Activated CD8-positive, alpha-beta T cell treated with anti-CD3 and anti-CD28 coated beads for 36 hours (primary cell): ENCODE data around the gene NEK5. TPM values are rescaled to one million over a fixed set of nuclear protein-coding genes. Genes with fewer than 3 reads are reported as not detected.
"Not testable (repeated sequence)": the region's sequence is repeated elsewhere in the genome, so short reads cannot be mapped to it uniquely, and the experiment has no call there.

Experiments used
- ATAC-seq: fragments of 200-7000 bp; cut with Tn5 transposase; one replicate; pipeline ENCODE4 v1.10.0; 2021; ENCODE audit warnings: mild to moderate bottlenecking, moderate library complexity
- CTCF ChIA-PET: fragments of 350-600 bp; sonication (Branson Sonifier 250); formaldehyde crosslinking; loops from one replicate; lab custom pipeline; 2021; ENCODE audit warnings: antibody characterized with exemption; lab: Charles Lee
- POLR2A ChIA-PET: fragments of 350-600 bp; sonication (Branson Sonifier 250); formaldehyde crosslinking; loops from one replicate; lab custom pipeline; 2021; ENCODE audit warnings: antibody characterized with exemption; lab: Charles Lee
- DNase-seq: peaks from one replicate; pipeline ENCODE4 v3.0.0-alpha.2; 2020
- H3K27ac Mint-ChIP-seq: one replicate; pipeline ENCODE4 v1.8.0; 2021; ENCODE audit warnings: mild to moderate bottlenecking, mixed read lengths
- H3K27me3 Mint-ChIP-seq: one replicate; pipeline ENCODE4 v1.8.0; 2021; ENCODE audit warnings: mixed read lengths
- H3K36me3 Mint-ChIP-seq: one replicate; pipeline ENCODE4 v1.8.0; 2021; ENCODE audit warnings: low read depth, mixed read lengths
- H3K4me1 Mint-ChIP-seq: one replicate; pipeline ENCODE4 v1.8.0; 2021; ENCODE audit warnings: low read depth, mixed read lengths
- H3K4me3 Mint-ChIP-seq: one replicate; pipeline ENCODE4 v1.8.0; 2021; ENCODE audit warnings: mild to moderate bottlenecking, moderate library complexity, mixed read lengths
- H3K9me3 Mint-ChIP-seq: one replicate; pipeline ENCODE4 v1.8.0; 2021; ENCODE audit warnings: mixed read lengths
- intact Hi-C: fragments of 100-400 bp; cut with micrococcal nuclease; formaldehyde crosslinking; loops from one replicate; pipeline ENCODE4 v1.10.0; 2022
- total RNA-seq, 2 experiments: library from RNA; stranded (reverse); gene quantifications; one replicate each; pipeline ENCODE4 v1.2.3, GENCODE V29; 2021
- TF ChIP-seq, protein P1 (sequence below): fragments of 200-600 bp; IDR thresholded peaks from one replicate; pipeline ENCODE4 v1.8.0; 2022; ENCODE audit warnings: antibody characterized with exemption, mild to moderate bottlenecking

NEK5 gene
- under 1 TPM; 0.11 to 0.16 TPM for total RNA-seq

DNA sequence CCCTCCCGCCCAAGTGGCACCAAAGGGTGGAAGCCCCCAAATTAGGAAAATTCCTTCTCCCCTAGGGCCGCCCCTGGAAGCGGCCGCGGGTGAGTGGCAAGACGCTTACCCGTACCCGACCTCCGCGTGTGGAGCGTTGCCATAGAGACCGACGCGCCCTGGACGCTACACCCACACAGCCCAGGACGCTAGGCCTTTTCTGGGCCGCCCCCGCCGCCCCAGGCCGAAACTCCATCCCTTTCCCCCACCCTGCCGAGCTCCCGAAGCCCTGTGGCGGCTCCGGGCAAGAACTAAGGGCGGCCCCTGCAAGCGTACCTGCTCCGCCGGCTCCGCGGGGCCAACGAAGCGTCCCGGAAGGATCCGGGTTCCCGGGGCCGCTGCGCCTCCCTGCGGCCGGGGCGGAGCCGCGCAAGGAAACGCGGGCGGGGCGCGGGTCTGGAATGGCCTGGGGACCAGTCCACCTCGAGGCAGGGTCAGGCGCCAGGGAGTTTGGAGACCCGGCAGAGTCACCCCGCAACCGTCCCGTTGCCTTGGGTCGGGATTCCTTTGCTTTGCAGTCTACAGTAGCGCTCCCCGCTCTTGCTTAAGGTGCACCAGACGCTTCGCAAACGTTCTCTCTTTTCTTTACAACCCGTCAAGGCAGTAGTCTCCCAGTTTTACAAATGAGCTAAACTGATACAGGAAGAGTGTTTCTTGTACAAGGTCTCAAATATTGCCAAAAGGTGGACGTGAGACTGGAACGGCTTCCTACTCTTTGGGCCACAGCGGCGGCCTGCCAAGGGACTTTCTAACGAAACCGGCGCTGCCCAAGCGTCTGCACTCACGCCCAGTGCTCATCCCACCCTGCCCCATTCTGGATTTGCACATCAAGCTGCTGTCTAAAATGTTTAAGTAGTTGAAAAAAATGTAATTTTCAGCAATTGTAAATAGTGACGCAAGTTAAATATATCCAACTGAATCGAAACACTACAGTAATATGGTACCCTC is at the start of gene NEK5:
Gene NEK5 (minus strand): TSS at position 360 of the 987 bp plus-strand sequence. CDS start 1,591 bp downstream, outside the sequence.
- intact Hi-C loops, result loop anchor here (5.0 kb wide), 3 partner anchors 127 to 312 kb away; no protein-coding TSS in a partner anchor
- H3K27ac Mint-ChIP-seq, result no peak within 1 kb of the TSS
- ChIA-PET POLR2A (interaction anchor here (1.9 kb wide), 1 partner anchor 129 kb away, joined by 5 read pairs; no protein-coding TSS in a partner anchor), CTCF (interaction anchor here (0.6 to 5.6 kb wide), 19 partner anchors 9 to 313 kb away, joined by 3 to 62 read pairs (median 4); partner anchors contain the start of genes ALG11 and ATP7B)
- no peaks in the 10 kb centered on the region for H3K36me3 Mint-ChIP-seq
- H3K4me1 Mint-ChIP-seq, result peaks cover 15% of the 10 kb centered on the region
- DNase-seq (peak; percentile 59), ATAC-seq (peak; percentile 84)
- H3K27me3 Mint-ChIP-seq, result peaks cover 17% of the 10 kb centered on the region
- H3K4me3 Mint-ChIP-seq, result peak within 1 kb of the TSS; percentile 78
- no peaks in the 10 kb centered on the region for H3K9me3 Mint-ChIP-seq
- TF ChIP-seq, protein P1, sequence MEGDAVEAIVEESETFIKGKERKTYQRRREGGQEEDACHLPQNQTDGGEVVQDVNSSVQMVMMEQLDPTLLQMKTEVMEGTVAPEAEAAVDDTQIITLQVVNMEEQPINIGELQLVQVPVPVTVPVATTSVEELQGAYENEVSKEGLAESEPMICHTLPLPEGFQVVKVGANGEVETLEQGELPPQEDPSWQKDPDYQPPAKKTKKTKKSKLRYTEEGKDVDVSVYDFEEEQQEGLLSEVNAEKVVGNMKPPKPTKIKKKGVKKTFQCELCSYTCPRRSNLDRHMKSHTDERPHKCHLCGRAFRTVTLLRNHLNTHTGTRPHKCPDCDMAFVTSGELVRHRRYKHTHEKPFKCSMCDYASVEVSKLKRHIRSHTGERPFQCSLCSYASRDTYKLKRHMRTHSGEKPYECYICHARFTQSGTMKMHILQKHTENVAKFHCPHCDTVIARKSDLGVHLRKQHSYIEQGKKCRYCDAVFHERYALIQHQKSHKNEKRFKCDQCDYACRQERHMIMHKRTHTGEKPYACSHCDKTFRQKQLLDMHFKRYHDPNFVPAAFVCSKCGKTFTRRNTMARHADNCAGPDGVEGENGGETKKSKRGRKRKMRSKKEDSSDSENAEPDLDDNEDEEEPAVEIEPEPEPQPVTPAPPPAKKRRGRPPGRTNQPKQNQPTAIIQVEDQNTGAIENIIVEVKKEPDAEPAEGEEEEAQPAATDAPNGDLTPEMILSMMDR, result peak; percentile 69

- DNase-seq (no peak), ATAC-seq (no peak)
- Mint-ChIP-seq H3K36me3 (peaks cover 23% of the 10 kb centered on the region), H3K4me1 (peaks cover 7% of the 10 kb centered on the region), H3K9me3 (no peaks in the 10 kb centered on the region), H3K27ac (peak overlapping the region; percentile 61), H3K27me3 (no peaks in the 10 kb centered on the region), H3K4me3 (no peak overlapping the region)
- ChIA-PET POLR2A (no interaction called here), CTCF (interaction anchor here (0.9 kb wide), 1 partner anchor 156 kb away, joined by 3 read pairs; no protein-coding TSS in a partner anchor)
- intact Hi-C loops, result no loop called here
- TF ChIP-seq, protein P1, result no peak
Observed at GRCh38 chr13:52177276-52177675, 48.4 kb upstream of the NEK5 start.

GRCh38 chr13:52173970-52174369 is 45.1 kb upstream of the NEK5 start:
- H3K9me3 Mint-ChIP-seq, H3K27me3 Mint-ChIP-seq, H3K27ac Mint-ChIP-seq, DNase-seq, ATAC-seq, H3K4me3 Mint-ChIP-seq, H3K4me1 Mint-ChIP-seq, intact Hi-C loops: not testable (repeated sequence)
- H3K36me3 Mint-ChIP-seq, result peaks cover 15% of the 10 kb centered on the region
- POLR2A ChIA-PET, result interaction anchor here (1.5 kb wide), 1 partner anchor 19 kb away, joined by 4 read pairs; no protein-coding TSS in a partner anchor
- CTCF ChIA-PET, result interaction anchor here (0.7 to 1.2 kb wide), 2 partner anchors 9 to 16 kb away, joined by 3 to 4 read pairs; no protein-coding TSS in a partner anchor

DNA sequence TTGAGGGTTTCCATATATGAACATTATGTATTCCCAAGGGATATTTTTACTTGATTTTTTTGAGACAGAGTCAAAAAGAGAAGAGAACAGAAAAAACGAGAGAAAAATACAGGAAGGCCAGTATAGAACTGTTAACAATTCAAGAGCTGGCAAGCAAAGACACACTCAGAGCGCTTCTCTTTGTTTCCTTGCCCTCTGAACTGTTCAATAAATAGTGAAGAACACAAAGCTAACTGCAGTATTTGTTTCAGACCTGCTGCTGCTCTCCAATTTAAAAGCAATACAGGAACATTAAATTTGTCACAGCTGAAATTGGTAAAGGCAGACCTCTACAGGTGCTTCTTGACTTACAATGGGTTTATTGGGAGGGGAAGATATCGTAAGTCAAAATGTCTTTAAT is 44.5 kb upstream of the NEK5 start:
- no peak for DNase-seq
- H3K27ac Mint-ChIP-seq, result no peak overlapping the region
- no peak overlapping the region for H3K4me3 Mint-ChIP-seq
- TF ChIP-seq, protein P1, result no peak
- POLR2A ChIA-PET, result interaction anchor here (0.7 to 1.5 kb wide), 2 partner anchors 20 to 173 kb away, joined by 3 to 4 read pairs; no protein-coding TSS in a partner anchor
- no peak for ATAC-seq
- no peaks in the 10 kb centered on the region for H3K27me3 Mint-ChIP-seq
- intact Hi-C loops, result no loop called here
- peaks cover 14% of the 10 kb centered on the region for H3K36me3 Mint-ChIP-seq
- peaks cover 7% of the 10 kb centered on the region for H3K4me1 Mint-ChIP-seq
- no peaks in the 10 kb centered on the region for H3K9me3 Mint-ChIP-seq
- CTCF ChIA-PET, result no interaction called here

GRCh38 chr13:52171686-52172085 is 42.8 kb upstream of the NEK5 start:
- ATAC-seq, H3K9me3 Mint-ChIP-seq, H3K4me3 Mint-ChIP-seq, H3K4me1 Mint-ChIP-seq, H3K36me3 Mint-ChIP-seq, intact Hi-C loops, H3K27me3 Mint-ChIP-seq, DNase-seq, CTCF ChIA-PET: not testable (repeated sequence)
- POLR2A ChIA-PET, result interaction anchor here (0.7 kb wide), 1 partner anchor 12 kb away, joined by 3 read pairs; no protein-coding TSS in a partner anchor
- H3K27ac Mint-ChIP-seq, result peak overlapping the region; percentile 1

DNA sequence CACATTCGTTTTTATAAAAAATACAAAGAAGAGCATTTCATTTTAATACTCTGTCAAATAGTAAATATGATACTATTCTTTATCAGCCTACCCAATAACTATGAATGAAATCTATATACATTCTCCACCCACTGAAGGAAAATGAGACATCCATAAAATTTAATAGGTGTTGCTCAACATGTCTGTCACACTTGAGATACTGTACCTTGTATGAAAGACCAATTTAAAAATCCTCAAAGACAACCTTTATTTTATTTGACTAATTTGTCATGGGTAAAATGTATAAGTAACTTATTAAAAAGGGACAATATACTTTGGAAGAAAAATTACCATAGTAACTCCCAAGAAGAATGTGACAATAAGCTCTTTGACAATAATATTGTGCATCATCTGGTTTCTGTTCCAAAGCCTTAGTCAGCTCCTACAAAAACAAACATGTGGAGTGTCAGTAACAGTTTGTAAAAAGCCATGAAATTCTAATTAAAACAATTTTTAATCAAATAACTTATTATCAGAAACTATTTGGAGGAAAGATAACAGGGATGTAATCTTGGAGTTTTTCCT is 42.0 kb upstream of the NEK5 start:
- H3K4me3 Mint-ChIP-seq, H3K4me1 Mint-ChIP-seq, H3K27me3 Mint-ChIP-seq, POLR2A ChIA-PET, H3K27ac Mint-ChIP-seq, ATAC-seq, CTCF ChIA-PET, DNase-seq, intact Hi-C loops, H3K9me3 Mint-ChIP-seq: not testable (repeated sequence)
- H3K36me3 Mint-ChIP-seq, result peaks cover 13% of the 10 kb centered on the region
